ENCODE data around the gene TIAM1.
"Not testable (repeated sequence)": the region's sequence is repeated elsewhere in the genome, so short reads cannot be mapped to it uniquely, and the experiment has no call there.

TIAM1 gene

DNA sequence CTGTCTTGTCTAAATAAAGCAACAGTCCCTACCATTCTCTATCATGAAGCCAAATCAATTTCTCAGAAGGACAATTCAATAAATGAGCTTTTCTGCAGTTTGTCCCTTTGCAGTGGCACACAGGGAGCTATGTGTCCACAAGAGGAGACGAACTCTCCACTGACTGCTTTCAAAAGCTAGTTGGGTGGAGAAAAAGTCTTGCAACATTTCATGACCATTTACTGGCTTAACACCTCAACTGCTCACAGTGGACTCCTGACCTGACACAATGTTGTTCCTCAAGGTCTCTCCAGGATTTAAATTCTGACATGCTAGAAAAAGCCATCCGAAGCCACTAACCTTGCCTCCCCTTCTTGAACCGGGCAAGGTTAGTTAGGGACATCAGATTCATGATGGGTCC lies 111.7 kb downstream of the TIAM1 start:
- H3K4me1 ChIP-seq (ENCODE audit: control insufficient read depth, insufficient read depth, low read length): no peaks in the 10 kb centered on the region

DNA sequence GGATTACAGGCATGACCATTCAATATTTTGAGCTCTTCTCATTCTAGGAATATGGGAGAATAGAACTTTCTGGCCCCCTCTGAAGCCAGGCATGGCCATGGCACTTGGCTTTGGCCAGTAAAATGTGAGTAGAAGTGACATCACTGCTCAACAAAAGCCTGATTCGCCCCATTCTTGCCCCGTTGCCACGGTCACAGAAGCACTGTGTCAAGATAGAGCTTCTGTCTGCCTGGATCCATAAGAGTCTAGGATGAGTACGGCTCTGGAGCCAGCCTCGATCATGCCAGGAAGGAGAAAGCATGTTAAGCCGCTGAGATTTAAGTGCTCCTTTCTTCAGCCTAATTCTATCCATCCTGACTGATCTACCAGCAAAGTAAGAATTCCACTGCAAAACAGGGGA lies 113.1 kb downstream of the TIAM1 start:
- H3K36me3 ChIP-seq (ENCODE audit: control insufficient read depth, insufficient read depth, low read length): no peaks in the 10 kb centered on the region
- H3K4me1 ChIP-seq (ENCODE audit: control insufficient read depth, insufficient read depth, low read length): no peaks in the 10 kb centered on the region
- no peaks in the 10 kb centered on the region for H3K27me3 ChIP-seq (ENCODE audit: control insufficient read depth, insufficient read depth, low read length)
- H3K9ac ChIP-seq (ENCODE audit: low read length): no peak overlapping the region
- H3K27ac ChIP-seq (ENCODE audit: low read depth, low read length): no peak overlapping the region
- H3K4me3 ChIP-seq (ENCODE audit: low read depth, low read length): no peak overlapping the region
- no peaks in the 10 kb centered on the region for H3K9me3 ChIP-seq (ENCODE audit: control insufficient read depth, insufficient read depth, low read depth, low read length)

More for the DNA sequence above, 111.7 kb downstream of the TIAM1 start:
- H3K27me3 ChIP-seq (ENCODE audit: control insufficient read depth, insufficient read depth, low read length): no peaks in the 10 kb centered on the region
- H3K36me3 ChIP-seq (ENCODE audit: control insufficient read depth, insufficient read depth, low read length): no peaks in the 10 kb centered on the region
- H3K4me3 ChIP-seq (ENCODE audit: low read depth, low read length): no peak overlapping the region
- H3K27ac ChIP-seq (ENCODE audit: low read depth, low read length): no peak overlapping the region
- no peak overlapping the region for H3K9ac ChIP-seq (ENCODE audit: low read length)
- no peaks in the 10 kb centered on the region for H3K9me3 ChIP-seq (ENCODE audit: control insufficient read depth, insufficient read depth, low read depth, low read length)

DNA sequence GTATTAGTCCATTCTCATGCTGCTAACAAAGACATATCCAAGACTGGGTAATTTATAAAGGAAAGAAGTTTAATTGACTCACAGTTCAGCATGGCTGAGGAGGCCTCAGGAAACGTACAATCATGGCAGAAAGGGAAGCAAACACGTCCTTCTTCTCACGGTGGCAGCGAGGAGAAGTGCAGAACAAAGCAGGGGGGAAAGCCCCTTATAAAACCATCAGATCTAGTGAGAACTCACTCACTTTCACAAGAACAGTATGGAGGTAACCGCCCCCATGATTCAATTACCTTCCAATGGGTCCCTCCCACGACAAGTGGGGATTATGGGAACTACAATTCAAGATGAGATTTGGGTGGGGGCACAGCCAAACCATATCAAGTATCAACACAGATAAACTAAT lies 115.3 kb downstream of the TIAM1 start:
- not testable (repeated sequence) for H3K27me3 ChIP-seq (ENCODE audit: control insufficient read depth, insufficient read depth, low read length); H3K27ac ChIP-seq (ENCODE audit: low read depth, low read length); H3K9ac ChIP-seq (ENCODE audit: low read length); H3K9me3 ChIP-seq (ENCODE audit: control insufficient read depth, insufficient read depth, low read depth, low read length); H3K4me1 ChIP-seq (ENCODE audit: control insufficient read depth, insufficient read depth, low read length); H3K4me3 ChIP-seq (ENCODE audit: low read depth, low read length); H3K36me3 ChIP-seq (ENCODE audit: control insufficient read depth, insufficient read depth, low read length)

DNA sequence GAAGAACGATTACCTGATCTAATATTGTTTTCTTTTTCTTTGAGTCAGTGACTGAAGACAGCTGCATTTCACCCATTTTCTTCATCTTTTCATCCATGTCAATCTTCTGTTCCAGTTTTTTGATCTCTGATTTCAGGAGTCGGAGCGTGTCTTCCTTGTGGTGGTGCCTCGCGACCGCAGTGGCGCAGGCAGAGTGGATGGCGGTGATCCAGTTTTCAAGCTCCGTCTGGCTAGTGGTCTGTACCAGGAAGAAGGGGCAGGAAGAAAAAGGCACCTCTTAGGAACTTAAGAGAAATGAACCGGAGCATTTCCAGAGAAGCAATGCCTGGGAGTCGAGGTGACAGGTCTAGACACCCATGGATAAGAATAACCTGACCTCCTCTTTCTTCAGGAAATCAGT lies 118.3 kb downstream of the TIAM1 start:
- H3K27me3 ChIP-seq (ENCODE audit: control insufficient read depth, insufficient read depth, low read length): no peaks in the 10 kb centered on the region

DNA sequence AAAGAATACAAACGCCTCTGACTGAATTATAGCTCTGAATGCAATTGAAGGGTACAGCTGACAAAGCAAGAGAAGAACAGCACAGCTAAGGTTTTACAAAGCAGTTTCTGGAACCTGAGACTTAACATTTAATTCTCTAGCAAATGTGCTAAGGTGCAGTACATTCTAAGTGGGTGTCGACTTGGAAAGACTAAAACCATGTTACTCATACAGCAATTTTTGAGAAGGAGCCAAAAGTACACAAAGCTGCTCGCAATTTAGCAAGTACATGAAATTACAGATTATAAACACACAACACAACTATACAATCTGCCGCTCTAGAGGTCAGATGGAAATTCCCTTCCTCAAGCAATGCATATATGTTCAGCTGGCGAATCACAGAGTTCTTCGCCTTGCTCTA lies 121.9 kb downstream of the TIAM1 start:
- H3K27ac ChIP-seq (ENCODE audit: low read depth, low read length): no peak overlapping the region
- no peak overlapping the region for H3K9ac ChIP-seq (ENCODE audit: low read length)
- no peaks in the 10 kb centered on the region for H3K9me3 ChIP-seq (ENCODE audit: control insufficient read depth, insufficient read depth, low read depth, low read length)
- no peaks in the 10 kb centered on the region for H3K27me3 ChIP-seq (ENCODE audit: control insufficient read depth, insufficient read depth, low read length)
- no peak overlapping the region for H3K4me3 ChIP-seq (ENCODE audit: low read depth, low read length)
- H3K4me1 ChIP-seq (ENCODE audit: control insufficient read depth, insufficient read depth, low read length): peaks cover 7% of the 10 kb centered on the region; the same call in 1 of the 2 replicates
- H3K36me3 ChIP-seq (ENCODE audit: control insufficient read depth, insufficient read depth, low read length): 0 out of 2 replicates have a peak, but pooled peaks cover 4% of the 10 kb centered on the region

More for the DNA sequence above, 118.3 kb downstream of the TIAM1 start:
- Histone ChIP-seq H3K27ac (ENCODE audit: low read depth, low read length) (no peak overlapping the region), H3K36me3 (ENCODE audit: control insufficient read depth, insufficient read depth, low read length) (0 out of 2 replicates have a peak, but pooled peaks cover 4% of the 10 kb centered on the region), H3K9me3 (ENCODE audit: control insufficient read depth, insufficient read depth, low read depth, low read length) (no peaks in the 10 kb centered on the region), H3K4me3 (ENCODE audit: low read depth, low read length) (no peak overlapping the region), H3K9ac (ENCODE audit: low read length) (no peak overlapping the region), H3K4me1 (ENCODE audit: control insufficient read depth, insufficient read depth, low read length) (no peaks in the 10 kb centered on the region; the same call in 1 of the 2 replicates)

DNA sequence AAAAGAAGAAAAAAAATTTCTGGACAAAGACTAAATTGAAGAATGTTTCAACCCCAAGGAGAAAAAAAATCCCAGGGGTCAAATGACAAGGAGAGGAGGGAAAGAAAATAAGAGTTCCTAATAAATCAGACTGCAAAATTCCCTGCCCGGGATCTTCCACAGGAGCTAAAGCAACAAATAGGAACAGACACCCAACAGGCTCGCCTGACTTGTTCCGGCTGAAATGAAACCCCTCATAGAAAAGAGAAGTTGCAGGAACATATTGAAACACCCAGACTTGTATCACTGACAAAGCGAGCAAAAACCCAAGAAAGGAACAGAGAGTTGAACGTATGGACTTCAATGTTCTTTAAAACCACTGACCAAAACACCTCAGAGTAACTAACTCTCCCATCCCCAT lies 123.0 kb downstream of the TIAM1 start:
- Histone ChIP-seq H3K4me3 (ENCODE audit: low read depth, low read length) (no peak overlapping the region), H3K9ac (ENCODE audit: low read length) (no peak overlapping the region), H3K9me3 (ENCODE audit: control insufficient read depth, insufficient read depth, low read depth, low read length) (no peaks in the 10 kb centered on the region), H3K4me1 (ENCODE audit: control insufficient read depth, insufficient read depth, low read length) (peaks cover 7% of the 10 kb centered on the region; the same call in 1 of the 2 replicates), H3K27me3 (ENCODE audit: control insufficient read depth, insufficient read depth, low read length) (no peaks in the 10 kb centered on the region), H3K27ac (ENCODE audit: low read depth, low read length) (no peak overlapping the region), H3K36me3 (ENCODE audit: control insufficient read depth, insufficient read depth, low read length) (0 out of 2 replicates have a peak, but pooled peaks cover 4% of the 10 kb centered on the region)

DNA sequence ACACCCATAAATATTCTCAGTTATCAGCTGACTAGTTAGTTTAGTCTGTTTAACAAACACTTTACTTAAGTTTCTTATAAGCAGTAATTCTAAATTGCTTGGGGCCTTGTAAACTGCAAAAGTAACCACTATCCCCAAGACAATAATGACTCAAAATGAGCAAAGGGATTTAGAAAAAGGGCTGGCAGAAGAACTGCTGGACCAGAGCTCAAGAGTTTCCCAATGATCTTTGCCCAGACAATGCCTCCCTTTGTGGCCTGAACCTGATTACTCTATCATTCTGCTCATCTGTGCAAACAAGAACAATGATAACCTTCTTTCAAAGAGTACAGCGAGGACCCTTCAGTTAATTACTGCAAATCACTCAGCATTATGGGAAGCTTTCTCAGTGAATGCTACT lies 123.5 kb downstream of the TIAM1 start:
- 0 out of 2 replicates have a peak, but pooled peaks cover 4% of the 10 kb centered on the region for H3K36me3 ChIP-seq (ENCODE audit: control insufficient read depth, insufficient read depth, low read length)
- no peak overlapping the region for H3K4me3 ChIP-seq (ENCODE audit: low read depth, low read length)
- H3K27me3 ChIP-seq (ENCODE audit: control insufficient read depth, insufficient read depth, low read length): no peaks in the 10 kb centered on the region
- H3K27ac ChIP-seq (ENCODE audit: low read depth, low read length): no peak overlapping the region
- H3K9ac ChIP-seq (ENCODE audit: low read length): no peak overlapping the region
- no peaks in the 10 kb centered on the region for H3K9me3 ChIP-seq (ENCODE audit: control insufficient read depth, insufficient read depth, low read depth, low read length)
- peaks cover 7% of the 10 kb centered on the region; the same call in 1 of the 2 replicates for H3K4me1 ChIP-seq (ENCODE audit: control insufficient read depth, insufficient read depth, low read length)

DNA sequence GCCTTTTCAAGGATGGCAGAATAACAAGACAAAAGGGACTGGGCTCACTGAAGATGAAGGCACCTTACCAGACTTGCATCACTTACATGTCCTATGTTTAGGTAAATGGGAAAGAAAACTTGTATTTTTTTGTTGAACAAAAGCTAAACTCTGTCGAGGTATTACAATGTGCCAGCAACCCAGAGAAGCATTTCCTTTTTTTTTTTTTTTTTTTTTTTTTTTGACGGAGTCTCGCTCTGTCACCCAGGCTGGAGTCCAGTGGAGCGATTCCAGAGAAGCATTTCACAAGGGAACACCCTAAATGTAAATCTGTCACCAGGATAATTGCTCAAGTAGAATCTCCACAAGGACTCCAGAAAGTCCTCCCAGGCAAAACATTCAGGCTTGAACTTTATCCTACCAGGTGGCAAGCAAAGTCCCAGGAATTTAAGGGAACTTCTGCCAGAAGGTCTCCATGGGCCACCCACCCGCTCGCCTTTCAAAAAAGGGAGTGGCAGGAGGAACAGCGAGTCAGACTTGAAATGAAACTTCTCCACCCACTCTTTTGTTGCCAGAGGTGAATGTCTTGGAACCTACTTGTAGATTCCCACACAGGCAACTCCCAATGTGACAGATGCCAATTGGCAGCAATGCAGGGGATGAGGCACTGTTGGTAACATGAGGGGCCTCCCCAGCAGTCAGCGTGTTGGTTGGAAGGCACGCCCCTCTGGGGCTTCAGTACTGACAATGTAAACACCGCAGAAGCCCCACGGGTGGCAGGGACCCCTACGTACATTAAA lies 125.0 kb downstream of the TIAM1 start:
- Histone ChIP-seq H3K4me3 (ENCODE audit: low read depth, low read length) (no peak overlapping the region), H3K36me3 (ENCODE audit: control insufficient read depth, insufficient read depth, low read length) (no peaks in the 10 kb centered on the region), H3K4me1 (ENCODE audit: control insufficient read depth, insufficient read depth, low read length) (peaks cover 7% of the 10 kb centered on the region; the same call in 1 of the 2 replicates), H3K27ac (ENCODE audit: low read depth, low read length) (no peak overlapping the region), H3K9me3 (ENCODE audit: control insufficient read depth, insufficient read depth, low read depth, low read length) (no peaks in the 10 kb centered on the region), H3K9ac (ENCODE audit: low read length) (no peak overlapping the region), H3K27me3 (ENCODE audit: control insufficient read depth, insufficient read depth, low read length) (no peaks in the 10 kb centered on the region)

DNA sequence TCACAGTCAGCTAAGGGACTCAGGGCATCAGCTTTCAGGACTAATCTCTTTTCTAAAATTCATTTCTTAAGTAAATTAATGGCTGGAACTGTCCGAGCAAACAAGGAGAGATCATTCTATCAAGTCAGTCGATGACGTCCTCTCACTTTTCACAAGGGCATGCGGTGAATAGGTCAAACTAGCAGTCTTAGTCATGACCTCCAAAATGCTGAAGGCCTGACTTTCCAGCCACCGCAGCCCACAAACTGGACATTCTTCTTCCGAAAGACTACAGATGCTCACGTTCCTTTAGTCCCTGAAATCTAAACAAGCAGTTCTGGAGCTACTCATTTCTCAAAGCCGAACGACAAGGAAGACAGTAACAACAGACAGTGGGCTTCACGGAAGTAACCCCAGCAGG lies 127.9 kb downstream of the TIAM1 start:
- no peaks in the 10 kb centered on the region for H3K9me3 ChIP-seq (ENCODE audit: control insufficient read depth, insufficient read depth, low read depth, low read length)
- no peak overlapping the region for H3K27ac ChIP-seq (ENCODE audit: low read depth, low read length)
- no peak overlapping the region for H3K4me3 ChIP-seq (ENCODE audit: low read depth, low read length)
- H3K36me3 ChIP-seq (ENCODE audit: control insufficient read depth, insufficient read depth, low read length): 0 out of 2 replicates have a peak, but pooled peaks cover 4% of the 10 kb centered on the region
- no peaks in the 10 kb centered on the region for H3K27me3 ChIP-seq (ENCODE audit: control insufficient read depth, insufficient read depth, low read length)
- no peak overlapping the region for H3K9ac ChIP-seq (ENCODE audit: low read length)
- H3K4me1 ChIP-seq (ENCODE audit: control insufficient read depth, insufficient read depth, low read length): peaks cover 7% of the 10 kb centered on the region; the same call in 1 of the 2 replicates

DNA sequence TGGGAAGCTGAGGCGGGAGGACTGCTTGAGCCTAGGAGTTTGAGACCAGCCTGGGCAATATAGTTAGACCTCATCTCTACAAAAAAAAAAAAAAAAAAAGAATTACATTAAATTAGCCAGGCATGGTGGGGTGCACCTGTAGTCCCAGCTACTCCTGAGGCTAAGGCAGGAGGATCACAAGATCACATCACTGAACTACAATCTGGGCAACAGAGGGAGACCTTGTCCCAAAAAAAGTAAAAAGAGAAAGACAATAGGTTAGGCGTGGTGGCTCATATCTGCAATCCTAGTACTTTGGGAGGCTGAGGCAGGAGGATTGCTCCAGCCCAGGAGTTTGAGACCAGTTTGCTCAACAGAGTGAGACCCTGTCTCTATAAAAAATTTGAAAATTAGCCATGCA lies 130.3 kb downstream of the TIAM1 start:
- H3K4me1 ChIP-seq (ENCODE audit: control insufficient read depth, insufficient read depth, low read length): no peaks in the 10 kb centered on the region
- H3K27me3 ChIP-seq (ENCODE audit: control insufficient read depth, insufficient read depth, low read length): no peaks in the 10 kb centered on the region
- H3K27ac ChIP-seq (ENCODE audit: low read depth, low read length): no peak overlapping the region
- no peak overlapping the region for H3K4me3 ChIP-seq (ENCODE audit: low read depth, low read length)
- peaks cover 16% of the 10 kb centered on the region for H3K36me3 ChIP-seq (ENCODE audit: control insufficient read depth, insufficient read depth, low read length)
- no peak overlapping the region for H3K9ac ChIP-seq (ENCODE audit: low read length)
- no peaks in the 10 kb centered on the region for H3K9me3 ChIP-seq (ENCODE audit: control insufficient read depth, insufficient read depth, low read depth, low read length)

DNA sequence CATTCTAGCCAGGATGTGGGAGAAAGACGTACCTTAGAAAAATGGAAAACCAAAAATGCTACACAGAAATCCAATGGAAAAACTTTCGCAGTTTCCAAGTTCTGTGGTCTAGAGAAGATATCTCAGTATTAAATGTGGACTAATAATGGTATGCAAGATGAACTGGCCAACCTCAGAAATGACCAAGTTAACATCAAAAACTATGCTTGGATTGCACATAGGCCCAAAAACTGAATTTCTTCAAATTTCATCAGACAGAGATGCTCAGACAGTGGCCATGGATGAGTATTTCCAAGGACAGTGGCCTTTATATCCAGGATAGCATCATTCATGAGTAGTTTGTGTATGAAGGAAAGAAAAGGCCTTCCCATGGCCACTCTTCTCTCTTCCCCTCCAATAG lies 132.2 kb downstream of the TIAM1 start:
- Histone ChIP-seq H3K9ac (ENCODE audit: low read length) (no peak overlapping the region), H3K4me3 (ENCODE audit: low read depth, low read length) (no peak overlapping the region), H3K4me1 (ENCODE audit: control insufficient read depth, insufficient read depth, low read length) (no peaks in the 10 kb centered on the region), H3K27ac (ENCODE audit: low read depth, low read length) (no peak overlapping the region), H3K9me3 (ENCODE audit: control insufficient read depth, insufficient read depth, low read depth, low read length) (no peaks in the 10 kb centered on the region), H3K36me3 (ENCODE audit: control insufficient read depth, insufficient read depth, low read length) (peaks cover 16% of the 10 kb centered on the region), H3K27me3 (ENCODE audit: control insufficient read depth, insufficient read depth, low read length) (no peaks in the 10 kb centered on the region)

Data from HUES6 (cell line).